ENCODE results near the gene B4GALT2. TPM values are rescaled to one million over a fixed set of nuclear protein-coding genes. Genes with fewer than 3 reads are reported as not detected.

The B4GALT2 gene
- total and polyA plus RNA-seq, 12 donors = 18.2 to 47.9 (median 28.0) TPM

DNA sequence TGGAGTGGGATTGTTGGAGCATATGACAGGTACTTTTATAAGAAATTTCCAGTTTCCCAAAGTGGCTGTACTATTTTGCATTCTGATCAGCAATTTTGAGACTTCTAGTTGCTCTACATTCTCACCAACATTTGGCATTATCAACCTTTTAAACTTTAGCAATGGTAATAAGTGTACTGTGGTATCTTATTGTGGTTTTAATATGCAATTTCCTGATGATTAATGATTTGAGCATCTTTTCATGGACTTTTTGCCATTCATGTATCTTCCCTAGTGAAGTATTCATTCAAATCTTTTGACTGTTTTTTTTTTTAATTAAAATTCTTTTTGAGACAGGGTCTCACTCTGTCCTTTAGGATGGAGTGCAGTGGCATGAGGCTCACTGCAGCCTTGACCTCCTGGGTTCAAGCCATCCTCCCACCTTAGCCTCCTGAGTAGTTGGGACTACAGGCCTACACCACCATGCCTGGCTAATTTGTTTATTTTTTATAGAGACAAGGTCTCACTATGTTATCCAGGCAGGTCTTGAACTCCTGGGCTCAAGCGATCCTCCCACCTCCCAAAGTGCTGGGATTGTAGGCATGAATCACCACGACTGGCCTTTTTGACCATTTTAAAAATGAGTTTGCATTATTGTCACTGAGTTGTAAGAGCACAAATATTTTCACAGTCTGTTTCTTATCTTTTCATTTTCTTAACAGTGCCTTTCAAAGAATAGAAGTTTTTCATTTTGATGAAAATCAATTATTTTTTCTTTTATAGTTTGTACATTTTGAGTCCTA lies 60.1 kb downstream of the B4GALT2 start:
- H3K36me3 ChIP-seq (replicated peaks in 1 of 2) = no peaks in the 10 kb centered on the region
- DNase-seq = no peak
- no peak overlapping the region for H3K27ac ChIP-seq
- intact Hi-C loops (cut with DNase I) = loop anchor here (5.0 to 10.0 kb wide), 2 partner anchors 37 to 514 kb away; no protein-coding TSS in a partner anchor
- WGBS, 4 donors = 52 to 66% (median 60%) methylated on average over 2 of the region's 2 CpGs
- H3K9me3 ChIP-seq (replicated peaks in 1 of 3) = no peaks in the 10 kb centered on the region
- TF ChIP-seq, protein P1, sequence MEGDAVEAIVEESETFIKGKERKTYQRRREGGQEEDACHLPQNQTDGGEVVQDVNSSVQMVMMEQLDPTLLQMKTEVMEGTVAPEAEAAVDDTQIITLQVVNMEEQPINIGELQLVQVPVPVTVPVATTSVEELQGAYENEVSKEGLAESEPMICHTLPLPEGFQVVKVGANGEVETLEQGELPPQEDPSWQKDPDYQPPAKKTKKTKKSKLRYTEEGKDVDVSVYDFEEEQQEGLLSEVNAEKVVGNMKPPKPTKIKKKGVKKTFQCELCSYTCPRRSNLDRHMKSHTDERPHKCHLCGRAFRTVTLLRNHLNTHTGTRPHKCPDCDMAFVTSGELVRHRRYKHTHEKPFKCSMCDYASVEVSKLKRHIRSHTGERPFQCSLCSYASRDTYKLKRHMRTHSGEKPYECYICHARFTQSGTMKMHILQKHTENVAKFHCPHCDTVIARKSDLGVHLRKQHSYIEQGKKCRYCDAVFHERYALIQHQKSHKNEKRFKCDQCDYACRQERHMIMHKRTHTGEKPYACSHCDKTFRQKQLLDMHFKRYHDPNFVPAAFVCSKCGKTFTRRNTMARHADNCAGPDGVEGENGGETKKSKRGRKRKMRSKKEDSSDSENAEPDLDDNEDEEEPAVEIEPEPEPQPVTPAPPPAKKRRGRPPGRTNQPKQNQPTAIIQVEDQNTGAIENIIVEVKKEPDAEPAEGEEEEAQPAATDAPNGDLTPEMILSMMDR (IDR thresholded peaks at IDR 0.05) = no peak
- no peak for TF ChIP-seq POLR2A (IDR thresholded peaks at IDR 0.05)
- H3K27me3 ChIP-seq = no peaks in the 10 kb centered on the region
- no peak overlapping the region for H3K4me3 ChIP-seq
- H3K4me1 ChIP-seq (replicated peaks in 1 of 2) = peaks cover 19 to 28% of the 10 kb centered on the region in 2 donors

GRCh38 chr1:44040418-44040817 lies 61.4 kb downstream of the B4GALT2 start:
- H3K4me1 ChIP-seq (replicated peaks in 1 of 2) = peaks cover 18 to 22% of the 10 kb centered on the region in 2 donors
- DNase-seq = no peak
- H3K4me3 ChIP-seq = no peak overlapping the region
- no peak overlapping the region for H3K27ac ChIP-seq
- 72 to 80% (median 76%) methylated on average over 2 of the region's 2 CpGs for WGBS, 4 donors
- H3K36me3 ChIP-seq (replicated peaks in 1 of 2) = no peaks in the 10 kb centered on the region
- intact Hi-C loops (cut with DNase I) = no loop called here
- no peaks in the 10 kb centered on the region for H3K9me3 ChIP-seq (replicated peaks in 1 of 3)
- H3K27me3 ChIP-seq = no peaks in the 10 kb centered on the region
- TF ChIP-seq, protein P1 (IDR thresholded peaks at IDR 0.05) = no peak
- no peak for TF ChIP-seq POLR2A (IDR thresholded peaks at IDR 0.05)

Other genes with a start within 250 kb of the B4GALT2 start
- gene ARTN, start 45.4 kb upstream of the B4GALT2 start, total RNA-seq = 1 to 10 TPM in 2 of 9 donors, under 1 TPM in 6, not detected in 1; 0.23 to 1.3 (median 0.71) TPM
- 1 to 10 TPM in 2 of 3 donors, under 1 TPM in 1; 0.37 to 4.9 (median 2.8) TPM for gene ARTN, start 45.4 kb upstream of the B4GALT2 start, polyA plus RNA-seq
- 10 to 100 TPM; 32.2 to 42.1 (median 36.4) TPM for gene IPO13, start 32.3 kb upstream of the B4GALT2 start, total RNA-seq
- gene IPO13, start 32.3 kb upstream of the B4GALT2 start, polyA plus RNA-seq = 10 to 100 TPM; 35.3 to 78.1 (median 54.5) TPM
- 10 to 100 TPM; 12.0 to 48.0 (median 24.4) TPM for gene DPH2, start 9.2 kb upstream of the B4GALT2 start, total RNA-seq
- gene DPH2, start 9.2 kb upstream of the B4GALT2 start, polyA plus RNA-seq = 10 to 100 TPM; 19.1 to 29.1 (median 24.6) TPM
- gene ATP6V0B, start 4.2 kb upstream of the B4GALT2 start, total RNA-seq = 100 to 1,000 TPM; 177 to 432 (median 220) TPM
- gene ATP6V0B, start 4.2 kb upstream of the B4GALT2 start, polyA plus RNA-seq = 100 to 1,000 TPM; 141 to 302 (median 161) TPM
- gene CCDC24, start 12.4 kb downstream of the B4GALT2 start, total RNA-seq = 10 to 100 TPM in 6 of 9 donors, 1 to 10 TPM in 3; 5.8 to 16.8 (median 11.0) TPM
- gene CCDC24, start 12.4 kb downstream of the B4GALT2 start, polyA plus RNA-seq = 10 to 100 TPM in 2 of 3 donors, 1 to 10 TPM in 1; 3.1 to 53.5 (median 52.5) TPM
- gene SLC6A9, start 52.3 kb downstream of the B4GALT2 start, total RNA-seq = 100 to 1,000 TPM in 1 of 9 donors, 10 to 100 TPM in 8; 11.9 to 198 (median 20.5) TPM
- 10 to 100 TPM; 11.8 to 77.2 (median 27.6) TPM for gene SLC6A9, start 52.3 kb downstream of the B4GALT2 start, polyA plus RNA-seq
- 1 to 10 TPM in 3 of 9 donors, under 1 TPM in 5, not detected in 1; 0.14 to 4.6 (median 0.82) TPM for gene KLF17, start 139.6 kb downstream of the B4GALT2 start, total RNA-seq
- 1 to 10 TPM in 1 of 3 donors, under 1 TPM in 2; 0.16 to 1.5 (median 0.37) TPM for gene KLF17, start 139.6 kb downstream of the B4GALT2 start, polyA plus RNA-seq
- not detected for gene KLF18, start 162.4 kb downstream of the B4GALT2 start, total RNA-seq
- gene KLF18, start 162.4 kb downstream of the B4GALT2 start, polyA plus RNA-seq = not detected
- gene DMAP1, start 234.3 kb downstream of the B4GALT2 start, total RNA-seq = 100 to 1,000 TPM in 2 of 9 donors, 10 to 100 TPM in 7; 62.4 to 229 (median 73.5) TPM
- 100 to 1,000 TPM; 118 to 145 (median 142) TPM for gene DMAP1, start 234.3 kb downstream of the B4GALT2 start, polyA plus RNA-seq

Measured in adrenal gland (tissue), 12 donors.